Measurements from ENCODE around the gene LAMTOR2. TPM values are rescaled to one million over a fixed set of nuclear protein-coding genes. Genes with fewer than 3 reads are reported as not detected.

The LAMTOR2 gene
- total RNA-seq, 1 experiment from 2014 or later: 50.6 TPM

- Histone ChIP-seq H3K56ac (ENCODE audit: insufficient read length, low read depth, low read length) (no peak overlapping the region), H3K14ac (ENCODE audit: insufficient read depth, low read length) (no peak overlapping the region), H3K9me3 (ENCODE audit: control insufficient read depth, low read depth, low read length) (no peaks in the 10 kb centered on the region), H2AK5ac (ENCODE audit: insufficient read length, low read length) (no peak overlapping the region), H3K4me2 (ENCODE audit: insufficient read depth, insufficient read length, low read length) (peak overlapping the region; percentile 73), H2BK12ac (ENCODE audit: insufficient read length, low read depth, low read length) (no peak overlapping the region), H3K79me2 (ENCODE audit: insufficient read depth, low read length) (no peaks in the 10 kb centered on the region; the same call in 1 of the 2 replicates), H2AFZ (ENCODE audit: low read length) (no peak overlapping the region), H2BK15ac (ENCODE audit: low read depth, low read length) (no peak overlapping the region), H4K5ac (ENCODE audit: insufficient read length, low read depth, low read length) (no peak overlapping the region), H4K20me1 (ENCODE audit: control insufficient read depth, insufficient read depth, insufficient read length) (no peaks in the 10 kb centered on the region), H3K79me1 (ENCODE audit: insufficient read depth, low read depth, low read length, poor library complexity, severe bottlenecking) (peaks cover 4% of the 10 kb centered on the region), H3K9ac (ENCODE audit: extremely low read depth, insufficient read length, low read length) (peak overlapping the region; percentile 52), H4K91ac (ENCODE audit: insufficient read length, low read depth, low read length) (no peak overlapping the region), H3K27me3 (ENCODE audit: insufficient read depth, low read length) (no peaks in the 10 kb centered on the region), H4K8ac (replicated peaks; ENCODE audit: insufficient read length, low read depth, low read length) (no peak overlapping the region), H3K27ac (ENCODE audit: insufficient read length, low read depth, low read length) (no peak overlapping the region), H3K23ac (ENCODE audit: insufficient read length, low read depth, low read length) (no peak overlapping the region), H3K23me2 (ENCODE audit: insufficient read length, low read depth, low read length, poor library complexity, severe bottlenecking) (peaks cover 10% of the 10 kb centered on the region), H2BK120ac (ENCODE audit: low read depth, low read length, poor library complexity, severe bottlenecking) (no peak overlapping the region), H3K4ac (ENCODE audit: low read depth, low read length) (no peak overlapping the region), H2BK20ac (ENCODE audit: low read depth, low read length, poor library complexity, severe bottlenecking) (no peak overlapping the region), H3T11ph (ENCODE audit: low read length) (no peak overlapping the region), H2BK5ac (ENCODE audit: insufficient read length, low read length) (no peak overlapping the region), H3K18ac (ENCODE audit: insufficient read length, low read depth, low read length) (no peak overlapping the region), H3K4me1 (ENCODE audit: insufficient read depth, low read length) (0 out of 2 replicates have a peak, but pooled peaks cover 2% of the 10 kb centered on the region)
- Mint-ChIP-seq H3K27me3 (ENCODE audit: low read depth) (peaks cover 1% of the 10 kb centered on the region; the same call in 1 of the 2 replicates), H3K4me3 (peak overlapping the region; percentile 90 to 93), H3K4me1 (peaks cover 20 to 22% of the 10 kb centered on the region in 2 experiments), H3K27ac (peak overlapping the region in 2 of 3 experiments; percentile 15 to 77; a peak in 4 of 7 replicates), H3K9me3 (no peaks in the 10 kb centered on the region), H3K36me3 (ENCODE audit: insufficient read depth in 1 of 3, low read depth in 3 of 3) (peaks cover 16 to 35% (median 31%) of the 10 kb centered on the region in 3 experiments)
- no CpG with 5 or more reads among the region's 17 CpGs for WGBS (ENCODE audit: extremely low coverage, insufficient read length, low lambda C conversion rate)
- no peak for TF ChIP-seq CTCF (conservative IDR thresholded peaks at IDR 0.05)
- no peak for DNase-seq
These were observed 883 bp downstream of the LAMTOR2 start for GRCh38 chr1:156055281-156056048.

Measured in H9 (cell line).